Stimulated activated CD4-positive, alpha-beta T cell treated with anti-CD3 and anti-CD28 coated beads, Interleukin-1b, Interleukin-23, amount 100 ng/mL, for 24 hours (primary cell): Measurements from ENCODE around the gene DENR.

Source experiments
- DNase-seq, 4 experiments: peaks; one replicate each; pipeline ENCODE4 v3.0.0-alpha.2; 2020; ENCODE audit warnings: low read depth in 4 of 4, low spot score in 1 of 4

Gene DENR

DNA sequence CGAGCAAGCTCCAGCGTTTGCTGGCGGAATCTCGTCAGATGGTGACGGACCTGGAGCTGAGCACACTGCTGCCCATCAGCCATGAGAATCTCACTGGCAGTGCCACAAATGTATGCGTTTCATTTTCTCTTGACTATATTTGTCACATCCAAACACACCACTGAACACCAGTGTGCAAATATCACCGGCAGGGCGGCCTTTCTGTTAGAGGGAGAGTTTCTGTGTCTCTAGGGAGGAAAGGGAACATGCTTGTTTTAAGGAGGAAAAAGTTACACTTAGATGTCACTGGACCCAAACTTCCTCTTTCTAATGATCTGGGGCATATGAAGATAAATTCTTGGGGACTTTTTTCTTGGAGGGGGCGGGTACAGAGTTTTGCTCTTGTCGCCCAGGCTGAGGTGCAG, 60.7 kb downstream of the DENR start:
- no peak for DNase-seq

DNA sequence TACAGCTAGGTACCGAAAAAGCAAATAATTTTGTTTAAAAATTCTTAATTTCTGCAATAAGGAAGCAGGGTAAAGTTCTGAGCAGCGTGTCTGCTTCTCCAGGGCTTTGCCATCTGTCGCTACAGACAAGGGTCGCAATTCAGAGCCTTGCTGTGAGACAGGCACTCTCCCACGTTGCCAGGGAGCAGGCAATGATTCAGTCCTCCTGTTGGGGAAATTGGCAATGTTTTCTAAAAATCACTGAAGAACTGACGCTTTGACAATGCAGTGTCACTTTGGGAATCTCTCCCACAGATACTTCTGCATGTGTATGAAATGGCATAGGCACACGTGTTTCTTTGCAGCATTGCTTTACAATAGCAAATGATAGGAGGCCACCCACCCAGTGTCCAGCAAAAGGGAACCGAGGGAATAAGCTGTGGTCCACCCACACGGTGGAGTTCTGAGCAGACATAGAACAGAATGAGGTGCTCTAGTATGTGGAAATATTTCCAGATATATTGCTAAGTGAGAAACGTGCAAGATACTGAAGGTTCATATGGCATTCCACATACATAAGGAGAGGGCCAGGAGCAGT, 66.7 kb downstream of the DENR start:
- no peak for DNase-seq

GRCh38 chr12:122820138-122820537, 67.5 kb downstream of the DENR start:
- no peak for DNase-seq
